Sigmoid colon (tissue), 7 donors: Measurements from ENCODE around the gene DRC3. TPM values are rescaled to one million over a fixed set of nuclear protein-coding genes. Genes with fewer than 3 reads are reported as not detected.

ENCODE experiments used
- DNase-seq: peaks from one replicate; pipeline ENCODE4 v3.0.0-alpha.2; 2019
- H3K27ac ChIP-seq, 4 donors: fragments of 200-600 bp; sonication (generic); one replicate each; pipeline ENCODE4 v1.5.1; 2016 to 2019; ENCODE audit warnings: mild to moderate bottlenecking in 1 of 4
- H3K27me3 ChIP-seq, 3 donors: fragments of 200-600 bp; sonication (generic); one replicate each; pipeline ENCODE4 v1.5.1; 2019; ENCODE audit warnings: mild to moderate bottlenecking in 1 of 3
- H3K36me3 ChIP-seq, 4 donors: fragments of 200-600 bp; sonication (generic); one replicate each; pipeline ENCODE4 v1.5.1; 2016 to 2019
- H3K4me1 ChIP-seq, 4 donors: fragments of 200-600 bp; sonication (generic); one replicate each; pipeline ENCODE4 v1.5.1; 2017 to 2019
- H3K4me3 ChIP-seq, 4 donors: fragments of 200-600 bp; sonication (generic); one replicate each; pipeline ENCODE4 v1.5.1; 2017 to 2019; ENCODE audit warnings: mild to moderate bottlenecking in 2 of 4, moderate library complexity in 1 of 4
- H3K9me3 ChIP-seq, 4 donors: fragments of 200-600 bp in 3 of 4; sonication (generic) in 3 of 4; one replicate each; pipeline versions ENCODE4 v1.5.1 to v1.6.1; 2013 to 2019
- EP300 ChIP-seq, 4 donors: sonication (generic); formaldehyde crosslinking; IDR thresholded peaks; one replicate each; pipeline ENCODE4 v1.6.1; 2017; ENCODE audit warnings: antibody characterized with exemption in 4 of 4
- POLR2A ChIP-seq, 2 donors: fragments of 450-650 bp; IDR thresholded peaks; one replicate each; pipeline ENCODE4 v1.6.1; 2016; ENCODE audit warnings: antibody characterized with exemption in 2 of 2, mild to moderate bottlenecking in 2 of 2, moderate library complexity in 2 of 2
- POLR2AphosphoS5 ChIP-seq, 4 donors: sonication (generic); formaldehyde crosslinking; IDR thresholded peaks; one replicate each; pipeline ENCODE4 v1.6.1; 2017; ENCODE audit warnings: antibody characterized with exemption in 4 of 4
- WGBS, 2 donors: extraction: QIAGEN DNeasy Blood & Tissue Kit; methylation state at CpG; one replicate each; pipeline ENCODE4 v1.1.7; 2013; 5-methylcytosine and 5-hydroxymethylcytosine counted together
- intact Hi-C: fragments of 100-400 bp; cut with DNase I; formaldehyde crosslinking; loops from one replicate; pipeline ENCODE4 v1.15.1; 2023
- polyA plus RNA-seq, 3 donors: library from polyadenylated mRNA; stranded (reverse); fragments of 200-250 nt; gene quantifications; one replicate each; pipeline ENCODE4 v1.2.3, GENCODE V29; 2013
- total RNA-seq, 4 donors: library from RNA; depleted of rRNA; stranded (reverse); fragments of >200 nt; gene quantifications; one replicate each; pipeline ENCODE4 v1.1.0, GENCODE V29; 2016
- TF ChIP-seq, protein P1 (sequence below), 4 experiments: fragments of 450-650 bp in 3 of 4; fragments of 200-600 bp in 1 of 4; IDR thresholded peaks; one replicate each; pipeline ENCODE4 v1.5.1; 2016 to 2019; ENCODE audit warnings: antibody characterized with exemption in 4 of 4, mild to moderate bottlenecking in 3 of 4, moderate library complexity in 2 of 4
- donor health status: healthy with polysubstance abuse.
- donor health status: Bipolar disorder and iron deficiency.
- donor health status: healthy.

DRC3 gene
- total and polyA plus RNA-seq, 7 donors = 0.36 to 6.1 (median 1.6) TPM; not detected in 2

DNA sequence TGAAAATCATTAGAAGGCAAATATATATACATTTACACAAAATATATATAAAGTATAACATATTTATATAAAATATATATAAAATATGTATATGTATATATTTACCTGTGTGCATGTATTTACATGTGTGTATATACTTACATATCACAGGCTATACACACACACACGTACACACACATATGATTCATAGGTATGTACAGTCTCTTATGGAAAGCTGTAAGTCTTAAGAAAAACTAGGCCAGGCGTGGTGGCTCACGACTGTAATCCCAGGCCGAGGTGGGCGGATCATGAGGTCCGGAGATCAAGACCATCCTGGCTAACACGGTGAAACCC, 15.1 kb upstream of the DRC3 start:
- Histone ChIP-seq H3K27me3 (no peaks in the 10 kb centered on the region), H3K36me3 (no peaks in the 10 kb centered on the region), H3K9me3 (no peaks in the 10 kb centered on the region), H3K4me3 (no peak overlapping the region), H3K27ac (peak overlapping the region; percentile 67 to 76 (median 72)), H3K4me1 (peaks cover 0 to 50% (median 47%) of the 10 kb centered on the region in 4 donors)
- intact Hi-C loops = no loop called here
- DNase-seq = peak; percentile 17
- TF ChIP-seq EP300 (IDR thresholded peaks at IDR 0.05) (no peak), POLR2A (IDR thresholded peaks at IDR 0.05) (no peak)
- TF ChIP-seq, protein P1, sequence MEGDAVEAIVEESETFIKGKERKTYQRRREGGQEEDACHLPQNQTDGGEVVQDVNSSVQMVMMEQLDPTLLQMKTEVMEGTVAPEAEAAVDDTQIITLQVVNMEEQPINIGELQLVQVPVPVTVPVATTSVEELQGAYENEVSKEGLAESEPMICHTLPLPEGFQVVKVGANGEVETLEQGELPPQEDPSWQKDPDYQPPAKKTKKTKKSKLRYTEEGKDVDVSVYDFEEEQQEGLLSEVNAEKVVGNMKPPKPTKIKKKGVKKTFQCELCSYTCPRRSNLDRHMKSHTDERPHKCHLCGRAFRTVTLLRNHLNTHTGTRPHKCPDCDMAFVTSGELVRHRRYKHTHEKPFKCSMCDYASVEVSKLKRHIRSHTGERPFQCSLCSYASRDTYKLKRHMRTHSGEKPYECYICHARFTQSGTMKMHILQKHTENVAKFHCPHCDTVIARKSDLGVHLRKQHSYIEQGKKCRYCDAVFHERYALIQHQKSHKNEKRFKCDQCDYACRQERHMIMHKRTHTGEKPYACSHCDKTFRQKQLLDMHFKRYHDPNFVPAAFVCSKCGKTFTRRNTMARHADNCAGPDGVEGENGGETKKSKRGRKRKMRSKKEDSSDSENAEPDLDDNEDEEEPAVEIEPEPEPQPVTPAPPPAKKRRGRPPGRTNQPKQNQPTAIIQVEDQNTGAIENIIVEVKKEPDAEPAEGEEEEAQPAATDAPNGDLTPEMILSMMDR (IDR thresholded peaks at IDR 0.05) = no peak
- 22 to 74% methylated on average over 7 of the region's 7 CpGs for WGBS, 2 donors

DNA sequence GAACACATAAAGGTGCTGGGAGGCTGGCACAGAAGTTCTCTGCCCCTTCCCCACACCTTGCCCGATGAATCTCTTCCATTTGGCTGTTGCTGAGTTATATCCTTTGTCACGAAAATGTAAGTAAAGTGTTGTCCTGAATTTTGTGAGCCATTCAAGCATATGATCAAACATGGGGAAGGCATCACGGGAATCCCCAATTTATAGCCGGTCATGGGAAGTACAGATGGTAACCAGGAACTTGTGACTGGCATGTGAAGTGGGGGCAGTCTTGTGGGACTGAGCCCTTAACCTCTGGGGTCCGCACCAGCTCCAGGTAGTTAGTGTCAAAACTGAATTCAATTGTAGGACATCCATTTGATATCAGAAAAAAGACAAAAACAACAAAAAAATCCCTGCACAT, 13.7 kb upstream of the DRC3 start:
- intact Hi-C loops = no loop called here
- Histone ChIP-seq H3K36me3 (no peaks in the 10 kb centered on the region), H3K27ac (peak overlapping the region; percentile 67 to 76 (median 72)), H3K4me3 (peak overlapping the region in 1 of 4 donors; percentile 4), H3K27me3 (no peaks in the 10 kb centered on the region), H3K4me1 (peaks cover 0 to 53% (median 46%) of the 10 kb centered on the region in 4 donors), H3K9me3 (no peaks in the 10 kb centered on the region)
- TF ChIP-seq, protein P1 (IDR thresholded peaks at IDR 0.05) = no peak
- no peak for TF ChIP-seq POLR2A (IDR thresholded peaks at IDR 0.05)
- no peak for TF ChIP-seq POLR2AphosphoS5 (IDR thresholded peaks at IDR 0.05)
- WGBS, 2 donors = 35 to 69% methylated on average over 5 of the region's 5 CpGs
- no peak for DNase-seq

DNA sequence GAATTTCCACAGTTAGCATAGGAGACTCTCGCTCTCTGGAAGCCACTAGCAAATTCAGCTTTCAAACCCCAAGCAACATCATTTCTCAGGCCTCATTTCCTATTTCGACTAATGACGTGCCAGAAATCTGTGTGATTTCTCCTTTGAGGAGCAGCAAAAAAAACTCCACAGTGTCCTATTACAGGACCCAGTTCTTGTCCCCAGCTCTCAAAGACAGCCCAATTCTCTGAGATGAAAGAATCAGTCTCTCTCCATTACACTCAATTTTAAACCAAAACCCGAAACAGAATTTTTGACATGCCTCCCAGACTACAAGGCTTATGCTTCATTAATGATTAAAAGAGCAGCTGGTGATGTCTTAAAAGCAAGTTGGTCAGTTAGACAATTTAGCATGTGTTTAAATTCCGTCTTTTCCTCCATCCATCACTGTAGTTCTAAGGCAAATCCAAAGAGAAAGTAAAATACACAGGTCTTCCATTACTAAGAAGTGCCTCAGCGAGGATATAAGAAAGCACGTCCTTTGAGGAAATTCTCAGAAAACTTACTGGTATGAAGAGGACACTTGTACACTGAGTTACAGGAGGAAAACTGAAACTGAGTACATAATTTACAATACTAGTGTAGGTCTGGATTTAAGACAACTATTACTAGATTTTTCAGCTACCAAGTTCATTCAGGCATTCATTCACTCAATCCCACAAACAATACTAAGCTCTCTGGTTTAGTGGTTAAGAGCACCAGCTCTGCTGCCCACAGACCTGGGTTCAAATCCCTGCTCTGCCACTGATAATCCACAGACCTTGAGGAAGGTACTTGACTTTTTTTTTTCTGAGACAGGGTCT, 12.9 kb upstream of the DRC3 start:
- TF ChIP-seq EP300 (IDR thresholded peaks at IDR 0.05) (no peak), POLR2AphosphoS5 (IDR thresholded peaks at IDR 0.05) (no peak), POLR2A (IDR thresholded peaks at IDR 0.05) (no peak)
- TF ChIP-seq, protein P1 (IDR thresholded peaks at IDR 0.05) = no peak
- intact Hi-C loops = no loop called here
- H3K27me3 ChIP-seq = no peaks in the 10 kb centered on the region
- no peaks in the 10 kb centered on the region for H3K36me3 ChIP-seq
- no peaks in the 10 kb centered on the region for H3K9me3 ChIP-seq
- 29 to 43% methylated on average over 7 of the region's 7 CpGs for WGBS, 2 donors
- no peak for DNase-seq
- H3K4me3 ChIP-seq = peak overlapping the region in 3 of 4 donors; percentile 18 to 30 (median 23)
- H3K4me1 ChIP-seq = peaks cover 0 to 59% (median 50%) of the 10 kb centered on the region in 4 donors
- peak overlapping the region; percentile 67 to 76 (median 72) for H3K27ac ChIP-seq

DNA sequence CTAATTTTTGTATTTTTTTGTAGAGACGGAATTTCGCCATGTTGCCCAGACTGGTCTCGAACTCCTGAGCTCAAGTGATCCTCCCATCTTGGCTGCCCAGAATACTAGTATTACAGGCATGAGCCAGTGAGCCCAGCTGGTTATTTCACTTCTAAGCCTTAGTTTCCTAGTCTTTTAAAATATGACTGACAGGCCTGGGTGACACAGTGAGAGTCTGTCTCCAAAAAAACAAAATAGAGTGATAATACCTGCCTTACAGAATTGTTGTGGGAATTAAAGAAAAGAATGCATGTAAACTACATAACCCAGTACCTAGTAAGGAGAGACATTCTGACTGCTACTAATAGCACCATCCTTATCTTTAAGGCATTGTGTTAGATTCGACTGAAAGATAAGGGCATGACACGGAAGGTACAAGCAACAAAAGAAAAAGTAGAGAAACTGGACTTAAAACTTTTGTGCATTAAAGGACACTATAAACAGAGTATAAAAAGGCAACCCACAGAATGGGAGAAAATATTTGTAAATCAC, 12.1 kb upstream of the DRC3 start:
- no peaks in the 10 kb centered on the region for H3K9me3 ChIP-seq
- no peaks in the 10 kb centered on the region for H3K36me3 ChIP-seq
- H3K4me3 ChIP-seq = no peak overlapping the region
- intact Hi-C loops = no loop called here
- peaks cover 0 to 67% (median 55%) of the 10 kb centered on the region in 4 donors for H3K4me1 ChIP-seq
- TF ChIP-seq EP300 (IDR thresholded peaks at IDR 0.05) (no peak), POLR2AphosphoS5 (IDR thresholded peaks at IDR 0.05) (no peak), POLR2A (IDR thresholded peaks at IDR 0.05) (no peak)
- TF ChIP-seq, protein P1 (IDR thresholded peaks at IDR 0.05) = no peak
- 57 to 84% methylated on average over 5 of the region's 5 CpGs for WGBS, 2 donors
- DNase-seq = no peak
- no peaks in the 10 kb centered on the region for H3K27me3 ChIP-seq
- H3K27ac ChIP-seq = peak overlapping the region; percentile 67 to 76 (median 72)
